GM12878 (cell line): ENCODE measurements around the gene SLC25A42.

Source experiments
- BCLAF1 ChIP-seq: fragments of 450-650 bp; IDR thresholded peaks from 2 replicates; pipeline ENCODE4 v1.6.1; 2017; ENCODE audit warnings: antibody characterized with exemption, mild to moderate bottlenecking, moderate library complexity
- CREB1 ChIP-seq: IDR thresholded peaks from 2 replicates; pipeline ENCODE4 v1.6.1; 2012; ENCODE audit warnings: low read depth, mild to moderate bottlenecking, inconsistent platforms
- CTCF ChIP-seq, 3 experiments: IDR thresholded peaks in 2 of 3; conservative IDR thresholded peaks in 1 of 3; 2 replicates each; pipeline ENCODE4 v1.5.1; 2011; ENCODE audit warnings: low read depth in 3 of 3, low read length in 3 of 3, mild to moderate bottlenecking in 3 of 3, control low read depth in 2 of 3, moderate library complexity in 2 of 3, inconsistent platforms in 1 of 3, mixed read lengths in 1 of 3; ENCODE audit not compliant: control insufficient read depth in 2 of 3, insufficient read depth in 1 of 3; ENCODE audit errors: extremely low read depth in 1 of 3
- EP300 ChIP-seq, 2 experiments: fragments of 150-350 bp in 1 of 2; IDR thresholded peaks; 2 replicates each; pipeline ENCODE4 v1.6.1; 2011 to 2012; ENCODE audit warnings: low read depth in 2 of 2, low read length in 2 of 2, borderline replicate concordance in 1 of 2, improper control_type of control experiment in 1 of 2, inconsistent platforms in 1 of 2; ENCODE audit not compliant: control insufficient read depth in 1 of 2
- HDAC6 ChIP-seq: fragments of 200-600 bp; sonication (generic); IDR thresholded peaks from one replicate; pipeline ENCODE4 v1.8.0; 2017; ENCODE audit warnings: antibody characterized with exemption; ENCODE audit not compliant: unreplicated experiment
- KDM1A ChIP-seq: fragments of 200-600 bp; sonication (generic); IDR thresholded peaks from 2 replicates; pipeline ENCODE4 v1.6.1; 2016; ENCODE audit warnings: borderline replicate concordance
- MYC ChIP-seq: IDR thresholded peaks from 2 replicates; pipeline ENCODE4 v1.6.1; 2011; ENCODE audit warnings: mild to moderate bottlenecking, low read length, moderate library complexity, inconsistent platforms; ENCODE audit not compliant: insufficient read depth, insufficient replicate concordance, insufficient read length, severe bottlenecking
- NR2F1 ChIP-seq: fragments of 450-650 bp; conservative IDR thresholded peaks from 2 replicates; pipeline ENCODE4 v1.6.1; 2017; ENCODE audit warnings: mild to moderate bottlenecking
- POLR2AphosphoS5 ChIP-seq: IDR thresholded peaks from 2 replicates; pipeline ENCODE4 v1.6.1; 2011; ENCODE audit warnings: mild to moderate bottlenecking, low read length, inconsistent platforms
- RB1 ChIP-seq: fragments of 450-650 bp; formaldehyde crosslinking; IDR thresholded peaks from 2 replicates; pipeline ENCODE4 v1.6.1; 2017; ENCODE audit warnings: mild to moderate bottlenecking, borderline replicate concordance
- RCOR1 ChIP-seq: conservative IDR thresholded peaks from 2 replicates; pipeline ENCODE4 v1.6.1; 2012; ENCODE audit warnings: low read depth, low read length, improper control_type of control experiment
- SP1 ChIP-seq: IDR thresholded peaks from one replicate; pipeline ENCODE4 v1.6.1; 2011; ENCODE audit warnings: low read depth, low read length
- USF1 ChIP-seq: IDR thresholded peaks from 2 replicates; pipeline ENCODE4 v1.6.1; 2011; ENCODE audit warnings: borderline replicate concordance, low read depth, mild to moderate bottlenecking, moderate library complexity, mixed read lengths, low read length; ENCODE audit not compliant: insufficient read depth; ENCODE audit errors: extremely low read length

- TF ChIP-seq CTCF (IDR thresholded peaks at IDR 0.05 in 2 of 3, conservative IDR thresholded peaks at IDR 0.05 in 1 of 3; ENCODE audit: control insufficient read depth in 2 of 3, extremely low read depth in 1 of 3, insufficient read depth in 1 of 3, low read depth in 3 of 3, low read length in 3 of 3) (no peak), NR2F1 (no peak), HDAC6 (no peak), SP1 (no peak), MYC (no peak), USF1 (no peak), KDM1A (no peak), EP300 (IDR thresholded peaks at IDR 0.05; ENCODE audit: borderline replicate concordance in 1 of 2, control insufficient read depth in 1 of 2, low read depth in 2 of 2, low read length in 2 of 2) (no peak), RCOR1 (no peak), CREB1 (no peak), POLR2AphosphoS5 (no peak), RB1 (no peak), BCLAF1 (no peak)
Measured at GRCh38 chr19:19078801-19079200, 15.0 kb downstream of the SLC25A42 start.
